GM13976 (cell line): ENCODE results near the gene FBXO42.

Experiments used
- DNase-seq: peaks from one replicate; pipeline ENCODE4 v3.0.0; 2012; ENCODE audit warnings: low spot score
- in situ Hi-C: fragments of 300-500 bp; cut with MboI; formaldehyde crosslinking; loops from one replicate; pipeline ENCODE4 v1.12.0; 2022; ENCODE audit warnings: low sequenced_read_pairs, mixed read lengths, inconsistent platforms; ENCODE audit not compliant: unreplicated experiment
- TF ChIP-seq, protein P1 (sequence below): IDR thresholded peaks from 2 replicates; pipeline ENCODE4 v1.5.1; 2012; ENCODE audit warnings: borderline replicate concordance, mild to moderate bottlenecking; ENCODE audit not compliant: insufficient read depth; ENCODE audit errors: extremely low read depth, missing control alignments, control extremely low read depth

FBXO42 gene

DNA sequence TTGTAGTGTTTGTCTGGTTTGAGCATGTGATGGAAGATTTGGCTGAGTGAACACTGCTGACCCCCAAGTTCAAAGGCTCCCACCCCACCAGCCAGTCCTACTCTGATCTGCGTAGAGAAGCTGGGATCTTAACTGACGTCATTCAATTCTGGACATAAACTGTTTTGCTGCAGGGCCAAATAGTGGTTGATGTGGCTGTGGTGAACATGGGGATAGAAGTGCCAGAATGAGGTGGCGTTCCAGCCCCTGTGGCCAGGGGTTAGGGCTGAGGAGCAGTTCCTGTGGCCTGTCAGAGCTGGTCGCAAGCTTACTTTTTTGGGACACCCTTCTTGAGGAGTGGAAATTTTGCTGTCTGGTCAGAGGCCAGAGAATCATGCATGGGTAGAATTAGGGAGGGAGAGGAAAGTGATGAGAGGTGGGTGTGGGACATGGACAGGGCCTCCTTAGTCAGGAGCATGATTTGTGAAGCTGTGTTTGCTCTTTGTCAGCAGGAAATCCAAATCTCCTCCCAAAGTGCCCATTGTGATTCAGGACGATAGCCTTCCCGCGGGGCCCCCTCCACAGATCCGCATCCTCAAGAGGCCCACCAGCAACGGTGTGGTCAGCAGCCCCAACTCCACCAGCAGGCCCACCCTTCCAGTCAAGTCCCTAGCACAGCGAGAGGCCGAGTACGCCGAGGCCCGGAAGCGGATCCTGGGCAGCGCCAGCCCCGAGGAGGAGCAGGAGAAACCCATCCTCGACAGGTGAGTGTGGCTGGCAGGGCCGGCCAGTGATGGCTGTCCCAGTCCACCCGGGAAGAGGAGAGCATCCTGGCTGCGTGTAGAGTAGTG lies 40.7 kb upstream of the FBXO42 start:
- no peak for DNase-seq
- TF ChIP-seq, protein P1, sequence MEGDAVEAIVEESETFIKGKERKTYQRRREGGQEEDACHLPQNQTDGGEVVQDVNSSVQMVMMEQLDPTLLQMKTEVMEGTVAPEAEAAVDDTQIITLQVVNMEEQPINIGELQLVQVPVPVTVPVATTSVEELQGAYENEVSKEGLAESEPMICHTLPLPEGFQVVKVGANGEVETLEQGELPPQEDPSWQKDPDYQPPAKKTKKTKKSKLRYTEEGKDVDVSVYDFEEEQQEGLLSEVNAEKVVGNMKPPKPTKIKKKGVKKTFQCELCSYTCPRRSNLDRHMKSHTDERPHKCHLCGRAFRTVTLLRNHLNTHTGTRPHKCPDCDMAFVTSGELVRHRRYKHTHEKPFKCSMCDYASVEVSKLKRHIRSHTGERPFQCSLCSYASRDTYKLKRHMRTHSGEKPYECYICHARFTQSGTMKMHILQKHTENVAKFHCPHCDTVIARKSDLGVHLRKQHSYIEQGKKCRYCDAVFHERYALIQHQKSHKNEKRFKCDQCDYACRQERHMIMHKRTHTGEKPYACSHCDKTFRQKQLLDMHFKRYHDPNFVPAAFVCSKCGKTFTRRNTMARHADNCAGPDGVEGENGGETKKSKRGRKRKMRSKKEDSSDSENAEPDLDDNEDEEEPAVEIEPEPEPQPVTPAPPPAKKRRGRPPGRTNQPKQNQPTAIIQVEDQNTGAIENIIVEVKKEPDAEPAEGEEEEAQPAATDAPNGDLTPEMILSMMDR: no peak
- in situ Hi-C loops: no loop called here

DNA sequence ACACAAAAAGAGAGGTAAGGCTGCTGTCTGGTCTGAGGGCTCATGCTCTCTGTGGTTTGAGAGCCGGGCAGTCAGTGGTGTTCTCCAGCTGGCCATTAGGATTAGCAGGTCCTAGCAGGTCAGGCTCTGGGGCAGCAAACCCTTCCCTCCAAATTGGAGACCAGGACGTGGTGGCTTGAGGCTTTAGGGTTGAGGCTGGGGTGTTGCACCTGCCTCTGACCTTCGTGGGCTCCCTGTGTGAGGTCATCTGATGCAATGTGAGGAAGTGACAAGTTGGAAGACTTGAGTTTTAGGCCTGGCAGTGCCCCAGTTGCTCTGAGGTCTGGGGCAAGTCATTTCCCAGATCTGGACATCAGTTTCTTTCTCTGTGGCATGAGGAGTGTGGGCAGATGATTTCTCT lies 39.1 kb upstream of the FBXO42 start:
- DNase-seq: no peak
- in situ Hi-C loops: no loop called here
- TF ChIP-seq, protein P1: no peak

DNA sequence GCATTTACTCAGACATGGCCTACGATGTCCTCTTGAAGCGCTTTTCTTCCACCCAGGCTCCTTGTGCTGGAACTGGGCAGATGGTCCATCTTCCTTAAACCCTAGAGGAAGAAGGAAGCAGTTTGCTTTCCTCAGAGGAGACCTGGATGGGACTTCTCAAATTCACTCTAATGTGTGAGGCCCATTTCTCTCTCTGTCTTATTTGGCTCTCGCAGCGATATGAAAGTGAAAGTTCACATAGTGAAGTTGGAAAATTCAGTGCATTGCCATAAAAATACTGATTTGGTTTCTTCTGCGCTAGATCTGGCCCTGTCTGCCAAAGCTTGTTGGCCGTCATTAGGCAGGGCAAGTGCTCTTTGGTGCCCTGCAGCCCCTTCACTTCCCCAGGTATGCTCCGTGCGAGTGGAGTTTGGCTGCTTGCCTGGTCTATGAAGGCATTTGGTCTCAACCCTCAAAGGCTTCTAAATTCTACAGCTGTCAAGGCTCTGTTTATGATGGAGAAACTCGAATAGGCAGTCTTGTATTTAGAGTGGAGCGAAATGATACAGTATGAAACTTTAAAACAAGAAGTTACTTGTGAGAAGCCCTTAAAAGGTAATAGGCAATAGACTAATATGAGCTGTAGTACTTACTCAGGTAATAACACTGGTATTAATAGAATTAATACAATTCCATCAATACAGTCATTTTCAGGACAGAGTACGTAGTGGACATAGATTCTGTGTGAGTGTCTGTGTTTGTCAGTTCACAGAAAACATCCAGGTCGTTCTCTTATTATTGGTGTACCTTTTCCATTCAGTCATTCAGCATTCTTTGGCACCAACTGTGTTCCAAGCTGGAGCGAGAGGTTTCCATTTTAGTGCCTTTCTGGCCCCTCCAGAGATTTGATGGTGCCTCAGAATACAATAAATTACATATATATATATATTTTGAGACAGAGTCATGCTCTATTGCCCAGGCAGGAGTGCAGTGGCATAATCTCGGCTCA lies 35.2 kb upstream of the FBXO42 start:
- TF ChIP-seq, protein P1: no peak
- in situ Hi-C loops: no loop called here
- DNase-seq: no peak

DNA sequence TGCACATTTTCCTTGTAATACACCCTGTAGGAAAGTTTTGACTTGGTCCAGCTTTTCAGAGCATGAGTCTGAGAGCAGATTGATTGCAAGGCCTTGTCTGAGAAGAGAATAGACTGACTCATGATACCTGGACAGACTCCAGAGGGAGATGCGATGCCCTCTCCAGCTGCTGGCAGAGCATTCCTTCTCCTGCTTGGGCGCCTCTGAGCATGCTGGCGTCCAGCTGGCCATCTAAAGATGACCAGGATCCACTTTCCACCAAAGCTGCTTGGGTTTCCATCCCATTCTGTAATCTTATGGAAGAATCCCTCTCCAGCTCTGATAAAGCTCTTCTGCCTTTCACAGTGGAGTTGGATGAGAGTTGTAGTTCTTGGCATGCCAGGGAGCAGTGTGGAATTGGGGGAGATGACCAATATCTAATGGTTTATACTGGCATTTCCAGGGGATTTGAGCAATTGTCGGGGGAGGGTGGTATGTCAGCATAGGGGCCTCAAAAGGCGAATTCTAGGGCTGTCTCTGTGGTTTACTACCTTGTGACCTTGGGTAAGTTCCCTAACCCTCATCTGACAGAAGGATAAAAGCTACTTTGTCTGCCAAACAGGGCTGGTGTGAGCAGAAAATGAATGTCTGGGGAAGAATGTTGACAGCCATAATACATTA lies 34.3 kb upstream of the FBXO42 start:
- in situ Hi-C loops: no loop called here
- TF ChIP-seq, protein P1: no peak
- DNase-seq: no peak

DNA sequence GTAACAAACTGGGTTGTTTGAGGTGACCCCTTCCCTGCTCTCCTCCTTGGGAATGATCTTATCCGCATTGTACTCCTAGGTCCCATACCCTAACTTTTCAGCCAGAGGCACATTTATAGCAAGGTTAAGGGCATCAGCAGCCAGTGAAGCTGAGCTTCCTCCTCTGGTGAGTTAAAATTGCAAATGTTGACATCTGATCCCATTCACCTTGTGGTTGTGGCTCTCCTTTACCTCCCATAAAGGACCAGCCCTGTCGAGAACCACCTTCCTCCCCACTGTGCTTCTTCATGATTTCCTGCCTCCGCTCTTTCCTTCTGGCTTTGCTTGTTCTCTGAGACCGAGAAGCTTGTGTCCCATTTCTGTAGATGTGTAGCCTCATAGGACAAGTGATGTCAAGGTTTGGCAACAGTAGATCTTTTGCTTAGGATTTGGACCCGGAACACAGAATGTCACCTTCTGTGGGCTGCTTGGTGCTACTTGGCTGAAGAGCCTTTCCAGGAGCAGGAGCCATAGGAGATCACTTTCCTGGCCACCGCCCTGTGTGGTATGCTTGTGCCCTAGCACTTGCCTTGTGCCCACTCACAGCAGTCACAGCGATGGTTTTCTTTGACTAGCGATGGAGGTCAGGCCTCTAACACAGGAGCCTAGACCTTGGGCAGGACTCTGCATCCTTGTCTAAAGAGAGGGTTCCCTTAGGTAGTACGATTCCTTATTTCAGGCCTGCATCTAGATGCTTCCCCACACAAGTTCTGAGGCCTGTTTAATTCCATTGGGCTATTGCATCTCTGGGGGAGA lies 33.6 kb upstream of the FBXO42 start:
- no peak for DNase-seq
- TF ChIP-seq, protein P1: no peak
- in situ Hi-C loops: no loop called here
